GM12801 (cell line): Measurements from ENCODE around the gene ARNT2.

Experiments used
- TF ChIP-seq, protein P1 (sequence below): IDR thresholded peaks from one replicate; pipeline ENCODE4 v1.5.1; 2011; ENCODE audit warnings: control low read depth; ENCODE audit not compliant: insufficient read length; ENCODE audit errors: extremely low read depth

The ARNT2 gene

DNA sequence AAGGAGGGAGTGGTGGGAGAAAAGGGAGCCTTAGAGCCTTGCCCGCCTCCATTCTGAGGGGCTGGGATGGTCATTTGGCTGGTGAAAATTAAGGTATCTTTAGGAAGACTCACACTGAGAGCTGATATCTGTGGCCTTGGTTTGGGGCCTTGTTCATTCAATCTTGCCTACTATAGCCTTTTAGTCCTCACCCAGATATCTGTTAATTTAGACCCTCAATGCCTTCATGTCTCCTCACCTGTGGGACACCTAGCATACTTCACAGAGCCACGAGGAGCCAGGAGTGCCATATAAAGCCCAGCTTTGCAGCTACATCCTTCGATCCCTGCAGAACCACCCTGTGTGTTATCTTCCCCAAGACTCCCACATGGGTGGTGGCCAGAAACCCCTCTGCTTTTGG lies 4.7 kb upstream of the ARNT2 start:
- TF ChIP-seq, protein P1, sequence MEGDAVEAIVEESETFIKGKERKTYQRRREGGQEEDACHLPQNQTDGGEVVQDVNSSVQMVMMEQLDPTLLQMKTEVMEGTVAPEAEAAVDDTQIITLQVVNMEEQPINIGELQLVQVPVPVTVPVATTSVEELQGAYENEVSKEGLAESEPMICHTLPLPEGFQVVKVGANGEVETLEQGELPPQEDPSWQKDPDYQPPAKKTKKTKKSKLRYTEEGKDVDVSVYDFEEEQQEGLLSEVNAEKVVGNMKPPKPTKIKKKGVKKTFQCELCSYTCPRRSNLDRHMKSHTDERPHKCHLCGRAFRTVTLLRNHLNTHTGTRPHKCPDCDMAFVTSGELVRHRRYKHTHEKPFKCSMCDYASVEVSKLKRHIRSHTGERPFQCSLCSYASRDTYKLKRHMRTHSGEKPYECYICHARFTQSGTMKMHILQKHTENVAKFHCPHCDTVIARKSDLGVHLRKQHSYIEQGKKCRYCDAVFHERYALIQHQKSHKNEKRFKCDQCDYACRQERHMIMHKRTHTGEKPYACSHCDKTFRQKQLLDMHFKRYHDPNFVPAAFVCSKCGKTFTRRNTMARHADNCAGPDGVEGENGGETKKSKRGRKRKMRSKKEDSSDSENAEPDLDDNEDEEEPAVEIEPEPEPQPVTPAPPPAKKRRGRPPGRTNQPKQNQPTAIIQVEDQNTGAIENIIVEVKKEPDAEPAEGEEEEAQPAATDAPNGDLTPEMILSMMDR = no peak

DNA sequence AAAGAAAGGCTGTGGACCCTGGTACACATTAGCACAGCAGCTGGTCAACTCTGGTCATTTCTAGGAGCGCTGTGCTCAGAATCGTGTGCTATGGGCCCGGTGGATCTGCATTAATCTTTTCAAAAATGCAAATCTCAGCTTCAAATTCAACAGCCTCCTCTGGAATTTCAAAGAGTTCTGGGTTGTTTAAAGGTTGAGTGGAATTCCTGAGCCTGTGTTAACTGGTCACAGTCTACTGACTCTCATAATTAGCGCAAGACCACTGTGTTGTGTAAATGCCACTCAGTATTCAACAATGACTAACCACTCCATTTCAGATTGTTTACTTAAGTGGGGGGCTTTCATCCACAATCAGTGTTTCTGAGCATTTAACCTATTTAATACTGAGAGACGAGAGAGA lies 2.7 kb upstream of the ARNT2 start:
- TF ChIP-seq, protein P1 = no peak

- TF ChIP-seq, protein P1 = no peak
Observed at GRCh38 chr15:80402339-80402738, 1.8 kb upstream of the ARNT2 start.

DNA sequence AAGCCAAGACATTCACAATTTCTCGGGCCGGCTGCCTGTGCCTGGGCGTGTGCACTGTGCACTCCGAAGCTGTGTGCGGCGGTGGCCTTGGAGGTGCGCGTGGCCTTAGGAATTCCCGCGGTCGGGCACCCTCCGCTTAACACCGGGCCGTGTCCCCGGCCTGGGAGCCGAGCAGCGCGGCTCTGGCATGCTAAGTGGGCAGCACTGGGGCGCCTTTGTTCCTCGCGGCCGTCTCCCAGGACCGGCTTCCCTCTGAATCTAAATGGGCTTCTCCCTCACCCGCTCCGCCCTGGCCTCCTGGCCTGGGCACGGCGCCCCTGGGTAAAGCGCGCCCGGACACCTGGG lies 498 bp upstream of the ARNT2 start:
- TF ChIP-seq, protein P1 = no peak

- TF ChIP-seq, protein P1 = no peak
Observed at GRCh38 chr15:80404761-80405553, 775 bp downstream of the ARNT2 start.

DNA sequence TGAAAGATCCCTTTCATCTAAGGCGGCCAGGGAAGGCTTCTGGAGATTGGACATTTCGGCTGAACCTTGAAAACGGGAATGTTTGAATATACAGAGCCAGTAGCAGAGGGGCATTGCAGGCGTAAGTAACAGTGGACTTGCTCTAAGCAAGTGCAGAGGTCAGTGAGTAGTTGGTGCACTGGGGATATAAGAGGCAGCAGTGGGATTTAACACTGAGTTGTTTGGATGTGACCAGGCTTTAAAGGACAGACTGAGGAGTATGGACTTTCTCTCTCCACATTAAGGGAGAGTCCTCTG lies 1.3 kb downstream of the ARNT2 start:
- TF ChIP-seq, protein P1 = no peak

DNA sequence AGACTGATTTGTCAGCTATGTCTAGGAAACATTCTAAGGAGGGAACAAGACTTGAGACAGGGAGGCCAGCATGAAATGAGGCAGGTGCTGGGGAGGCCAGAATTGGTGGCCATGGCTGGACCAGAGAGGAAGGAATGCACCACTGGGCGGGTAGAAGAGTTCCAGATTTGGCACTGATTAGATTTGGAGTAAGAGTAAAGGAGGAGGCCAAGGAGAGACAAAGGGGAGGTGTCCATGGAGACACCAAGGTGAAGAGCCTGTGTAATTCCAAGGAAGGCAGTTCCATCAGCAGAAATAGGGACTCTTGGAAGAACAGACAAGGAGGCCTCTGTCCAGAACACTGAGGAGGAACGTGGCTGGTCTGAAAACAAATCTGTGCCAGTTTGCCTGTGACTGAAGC lies 1.8 kb downstream of the ARNT2 start:
- TF ChIP-seq, protein P1 = no peak

- TF ChIP-seq, protein P1 = no peak
Observed at GRCh38 chr15:80411788-80412288, 7.7 kb downstream of the ARNT2 start.
